T-helper 22 cell (primary cell): ENCODE measurements around the gene OR8G5.
"Not testable (repeated sequence)": the region's sequence is repeated elsewhere in the genome, so short reads cannot be mapped to it uniquely, and the experiment has no call there.

ENCODE experiments used
- DNase-seq: peaks from one replicate; pipeline ENCODE4 v3.0.0-alpha.2; 2020; ENCODE audit warnings: low read depth

Gene OR8G5, protein sequence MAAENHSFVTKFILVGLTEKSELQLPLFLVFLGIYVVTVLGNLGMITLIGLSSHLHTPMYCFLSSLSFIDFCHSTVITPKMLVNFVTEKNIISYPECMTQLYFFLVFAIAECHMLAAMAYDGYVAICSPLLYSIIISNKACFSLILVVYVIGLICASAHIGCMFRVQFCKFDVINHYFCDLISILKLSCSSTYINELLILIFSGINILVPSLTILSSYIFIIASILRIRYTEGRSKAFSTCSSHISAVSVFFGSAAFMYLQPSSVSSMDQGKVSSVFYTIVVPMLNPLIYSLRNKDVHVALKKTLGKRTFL

DNA sequence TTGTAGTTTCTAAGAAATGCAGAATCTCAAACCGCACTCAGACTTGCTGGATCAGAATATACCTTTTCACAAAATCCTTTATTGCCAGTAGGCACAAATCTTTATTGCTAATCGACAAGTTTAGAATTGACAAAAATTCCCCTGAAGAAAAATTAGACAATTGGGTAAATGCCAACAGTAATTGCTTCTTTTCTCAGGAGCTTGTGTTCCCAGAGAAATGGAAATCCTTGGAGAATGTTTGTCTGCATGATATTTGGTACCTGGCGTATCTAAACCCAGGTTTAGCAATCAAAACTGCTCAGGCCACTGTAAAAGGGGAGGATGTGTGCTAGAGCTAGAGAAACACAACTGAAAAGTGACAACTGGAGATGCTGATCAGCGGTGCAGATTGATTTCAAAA is at the start of gene OR8G5:
OR8G5 (plus strand) TSS at position 301 of the 400 bp plus-strand sequence. CDS start 8,556 bp downstream, outside the sequence.
- no peak for DNase-seq

DNA sequence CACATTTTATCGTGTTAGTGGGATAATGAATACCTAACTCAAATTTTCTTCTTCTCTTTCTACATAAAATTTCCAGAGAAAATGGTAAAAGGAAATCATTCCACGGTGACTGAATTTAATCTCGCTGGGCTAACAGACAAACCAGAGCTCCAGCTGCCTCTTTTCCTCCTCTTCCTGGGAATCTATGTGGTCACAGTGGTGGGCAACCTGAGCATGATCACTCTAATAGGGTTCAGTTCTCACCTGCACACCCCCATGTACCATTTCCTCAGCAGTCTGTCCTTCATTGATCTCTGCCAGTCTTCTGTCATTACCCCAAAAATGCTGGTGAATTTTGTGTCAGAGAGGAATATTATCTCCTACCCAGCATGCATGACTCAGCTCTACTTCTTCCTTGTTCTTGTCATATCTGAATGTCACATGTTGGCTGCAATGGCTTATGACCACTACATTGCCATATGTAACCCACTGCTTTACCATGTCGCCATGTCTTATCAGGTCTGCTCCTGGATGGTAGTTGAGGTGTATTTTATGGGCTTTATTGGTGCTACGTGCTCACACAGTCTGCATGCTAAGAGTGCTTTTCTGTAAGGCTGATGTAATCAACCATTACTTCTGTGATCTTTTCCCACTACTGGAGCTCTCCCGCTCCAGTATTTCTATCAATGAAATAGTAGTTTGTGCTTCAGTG is 48.9 kb upstream of the OR8G5 start:
- no peak for DNase-seq

DNA sequence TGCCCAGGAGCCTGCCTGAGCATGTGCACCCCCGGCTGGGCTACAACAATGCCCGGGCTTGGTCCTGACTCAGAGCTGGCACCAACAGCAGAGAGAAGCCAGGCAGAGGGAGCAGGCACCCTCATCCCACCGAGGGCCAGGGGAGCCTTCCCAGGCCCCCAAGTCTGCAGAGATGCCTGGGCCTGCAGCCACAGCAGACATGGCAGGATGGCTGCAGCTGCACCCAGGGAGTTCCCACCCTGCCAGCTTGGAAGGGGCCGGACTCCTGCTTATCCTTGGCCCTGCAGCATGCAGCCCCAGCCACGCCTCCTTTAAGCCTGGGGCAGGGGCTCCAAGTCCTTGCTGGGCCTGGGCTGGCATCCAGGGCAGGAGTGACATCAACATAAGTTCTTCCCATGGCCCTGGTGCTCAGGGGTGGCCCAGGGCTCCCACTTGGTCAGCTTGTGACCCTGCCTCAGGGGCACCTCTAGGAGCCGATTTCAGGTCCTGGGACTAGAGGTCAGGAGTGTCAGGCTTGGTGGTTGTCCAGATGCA is 46.3 kb upstream of the OR8G5 start:
- no peak for DNase-seq

DNA sequence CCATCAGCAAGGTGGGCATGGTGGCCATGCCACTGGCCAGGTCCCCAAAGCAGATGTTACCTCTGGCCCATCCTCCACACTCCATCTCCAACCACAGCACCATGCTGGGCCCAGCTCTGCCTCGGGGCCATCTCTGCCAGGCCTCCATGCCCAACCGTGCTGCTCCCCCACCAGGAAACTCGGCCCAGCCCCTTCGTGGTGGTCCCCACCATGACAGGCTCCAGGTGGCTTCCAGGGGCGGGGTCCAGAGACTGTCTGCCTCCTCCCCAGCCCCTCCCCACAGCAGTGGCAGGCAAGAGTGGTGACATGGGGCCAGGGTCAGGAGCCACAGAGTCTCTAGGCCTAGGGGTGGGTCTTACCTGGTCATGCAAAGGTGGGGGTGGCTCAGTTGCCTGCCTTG is 45.8 kb upstream of the OR8G5 start:
- DNase-seq: no peak

DNA sequence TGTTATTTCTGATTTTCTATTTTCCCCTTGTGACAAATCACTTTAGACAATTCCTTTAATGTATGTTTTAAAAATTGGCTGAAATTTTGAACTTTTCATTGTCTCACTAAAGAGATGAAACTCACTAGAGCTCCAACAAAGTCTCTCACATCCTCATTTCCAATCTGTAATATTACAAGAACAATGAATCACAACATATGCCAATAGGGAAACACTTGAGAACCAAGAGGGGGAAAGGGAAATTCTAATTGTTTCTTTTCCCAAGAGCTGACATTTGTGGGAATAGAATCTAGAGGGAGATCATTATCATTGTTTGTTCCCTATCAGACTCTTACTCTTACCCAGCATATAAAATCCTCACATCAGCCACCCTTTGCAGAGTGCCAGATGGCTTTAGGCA is 44.9 kb upstream of the OR8G5 start:
- no peak for DNase-seq

DNA sequence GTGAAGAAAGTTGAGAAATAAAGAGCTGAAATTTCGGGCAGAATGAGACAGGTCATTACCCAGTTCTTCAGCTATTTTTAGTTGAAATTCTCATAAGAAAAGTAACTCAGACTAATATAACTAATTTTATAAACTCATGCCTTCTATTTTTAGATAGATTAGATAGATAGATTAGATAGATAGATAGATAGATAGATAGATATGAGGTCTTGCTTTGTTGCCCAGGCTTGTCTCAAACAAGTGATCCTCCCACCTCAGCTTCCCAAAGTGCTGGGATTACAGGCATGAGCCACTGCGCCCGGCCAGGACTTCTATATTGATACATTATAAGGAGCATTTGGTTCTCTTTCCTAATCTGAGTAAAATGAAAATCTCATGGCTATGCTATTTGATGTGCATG is 42.1 kb upstream of the OR8G5 start:
- DNase-seq: no peak

DNA sequence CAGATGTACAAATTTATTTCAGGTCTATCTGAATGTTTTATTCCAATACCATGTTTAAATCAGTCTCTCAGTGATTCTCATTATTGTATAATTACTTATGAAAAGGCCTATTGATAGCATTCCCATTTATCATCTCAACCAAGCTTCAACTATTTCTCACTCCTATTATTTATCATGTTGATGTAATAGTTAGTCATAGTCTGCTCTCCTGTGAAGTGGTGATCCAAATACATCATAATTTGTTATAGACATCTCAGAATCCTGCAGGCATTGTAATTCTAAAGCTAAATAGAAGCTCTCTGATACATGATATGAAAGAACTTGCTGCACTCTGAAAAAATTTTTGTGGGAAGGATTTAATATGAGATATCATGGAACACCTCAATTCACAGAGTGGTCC is 37.0 kb upstream of the OR8G5 start:
- no peak for DNase-seq

DNA sequence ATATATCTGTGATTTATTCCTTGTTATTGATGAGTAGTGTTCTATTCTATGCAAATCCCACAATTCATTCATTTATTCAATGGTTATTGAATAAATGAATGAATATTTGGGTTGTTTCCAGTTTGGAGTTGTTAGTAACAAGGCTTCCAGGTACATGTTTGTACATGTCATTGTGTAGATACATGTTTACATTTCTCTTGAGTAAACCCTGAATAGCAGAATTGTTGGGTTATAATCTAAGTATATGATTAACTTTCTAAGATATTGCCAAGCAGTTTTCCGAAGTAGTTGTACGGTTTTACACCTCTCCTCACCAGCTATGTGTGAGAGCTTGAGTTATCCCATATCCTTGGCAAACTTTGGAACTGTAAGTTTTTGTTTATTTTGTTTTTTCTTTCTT is 33.8 kb upstream of the OR8G5 start:
- DNase-seq: no peak

DNA sequence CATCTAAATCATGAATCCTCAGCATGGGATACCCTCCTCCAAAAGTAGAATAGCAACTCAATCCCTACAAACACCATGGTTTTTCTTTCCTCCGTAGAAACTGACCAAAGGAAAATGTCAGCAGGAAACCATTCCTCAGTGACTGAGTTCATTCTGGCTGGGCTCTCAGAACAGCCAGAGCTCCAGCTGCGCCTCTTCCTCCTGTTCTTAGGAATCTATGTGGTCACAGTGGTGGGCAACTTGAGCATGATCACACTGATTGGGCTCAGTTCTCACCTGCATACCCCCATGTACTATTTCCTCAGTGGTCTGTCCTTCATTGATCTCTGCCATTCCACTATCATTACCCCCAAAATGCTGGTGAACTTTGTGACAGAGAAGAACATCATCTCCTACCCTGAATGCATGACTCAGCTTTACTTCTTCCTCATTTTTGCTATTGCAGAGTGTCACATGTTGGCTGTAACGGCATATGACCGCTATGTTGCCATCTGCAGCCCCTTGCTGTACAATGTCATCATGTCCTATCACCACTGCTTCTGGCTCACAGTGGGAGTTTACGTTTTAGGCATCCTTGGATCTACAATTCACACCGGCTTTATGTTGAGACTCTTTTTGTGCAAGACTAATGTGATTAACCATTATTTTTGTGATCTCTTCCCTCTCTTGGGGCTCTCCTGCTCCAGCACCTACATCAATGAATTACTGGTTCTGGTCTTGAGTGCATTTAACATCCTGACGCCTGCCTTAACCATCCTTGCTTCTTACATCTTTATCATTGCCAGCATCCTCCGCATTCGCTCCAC is 31.4 kb upstream of the OR8G5 start:
- DNase-seq: not testable (repeated sequence)

DNA sequence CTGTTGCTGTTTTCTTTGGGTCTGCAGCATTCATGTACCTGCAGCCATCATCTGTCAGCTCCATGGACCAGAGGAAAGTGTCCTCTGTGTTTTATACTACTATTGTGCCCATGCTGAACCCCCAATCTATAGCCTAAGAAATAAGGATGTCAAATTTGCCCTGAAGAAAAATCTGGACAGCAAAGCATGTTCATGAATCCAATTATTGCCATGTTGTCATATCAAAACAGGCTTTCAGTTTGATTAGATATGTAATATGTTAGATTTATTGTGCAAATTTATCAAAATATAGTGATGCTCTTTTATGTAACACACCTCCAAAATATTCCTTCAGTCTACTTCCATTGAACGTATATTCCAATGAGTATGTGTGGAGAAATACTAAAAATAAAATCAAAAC is 30.7 kb upstream of the OR8G5 start:
- no peak for DNase-seq

DNA sequence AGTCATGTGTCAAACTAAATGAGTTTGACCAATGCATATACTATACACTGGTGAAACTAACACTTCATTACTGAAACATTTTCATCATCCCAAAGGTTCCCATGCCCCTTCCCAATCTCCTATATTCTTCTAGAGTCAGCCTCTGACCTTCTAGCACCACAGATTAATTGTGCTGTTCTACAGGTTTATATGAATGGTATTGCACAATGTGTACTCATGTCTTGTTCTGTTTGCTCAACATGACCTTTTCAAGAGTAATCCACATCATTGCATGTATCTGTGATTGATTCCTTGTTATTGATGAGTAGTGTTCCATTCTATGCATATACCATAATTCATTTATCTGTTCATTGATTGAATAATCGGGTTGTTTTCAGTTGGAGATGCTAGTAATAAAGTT is 22.8 kb upstream of the OR8G5 start:
- DNase-seq: no peak

DNA sequence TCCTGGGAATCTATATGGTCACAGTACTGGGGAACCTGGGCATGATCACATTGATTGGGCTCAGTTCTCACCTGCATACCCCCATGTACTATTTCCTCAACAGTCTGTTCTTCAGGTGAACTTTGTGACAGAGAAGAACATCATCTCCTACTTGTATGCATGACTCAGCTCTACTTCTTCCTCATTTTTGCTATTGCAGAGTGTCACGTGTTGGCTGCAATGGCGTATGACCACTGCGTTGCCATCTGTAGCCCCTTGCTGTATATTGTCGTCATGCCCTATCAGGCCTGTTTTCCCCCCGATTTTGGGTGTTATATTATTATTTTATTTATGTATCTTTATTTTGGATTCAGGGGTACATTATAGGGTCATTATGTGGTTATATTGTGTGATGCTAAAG is 17.7 kb upstream of the OR8G5 start:
- DNase-seq: no peak

DNA sequence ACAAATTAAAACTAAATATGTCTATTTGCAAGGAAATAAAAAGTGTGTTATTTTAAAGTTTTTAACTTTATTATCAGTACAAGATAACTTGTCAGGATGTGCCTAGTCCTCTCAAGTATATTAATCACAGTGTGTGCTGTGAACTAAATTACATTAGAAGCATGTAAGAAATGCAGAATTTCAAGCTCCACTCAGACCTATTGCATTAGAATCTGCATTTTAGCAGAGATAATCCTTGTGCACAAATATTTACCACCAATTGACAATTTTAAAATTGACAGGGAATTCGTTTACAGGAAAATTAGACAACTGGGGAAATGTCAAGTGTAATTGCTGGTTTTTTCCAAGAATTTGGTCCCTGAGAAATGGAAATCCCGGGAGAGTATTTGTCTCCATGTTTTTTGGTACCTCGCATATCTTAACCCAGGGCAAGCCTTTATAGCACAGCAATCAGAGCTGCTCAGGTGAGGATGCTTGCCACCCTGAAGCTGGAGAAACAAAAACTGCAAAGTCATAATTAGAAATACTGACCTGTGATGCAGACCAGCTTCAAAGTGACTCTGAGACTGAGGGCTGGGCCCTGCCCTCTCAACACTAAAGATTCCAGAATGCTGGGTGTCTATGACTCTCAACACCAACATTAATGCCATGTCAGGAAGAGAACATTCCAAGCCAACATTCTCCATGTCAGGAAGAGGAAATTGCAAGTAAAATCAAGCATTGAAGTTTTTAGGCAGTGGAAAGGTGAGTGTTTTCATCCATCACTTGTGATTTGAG is 15.4 kb upstream of the OR8G5 start, which contains the start of gene OR8G1:
OR8G1 (plus strand) TSS at position 475 of the 777 bp plus-strand sequence. CDS start 8,581 bp downstream, outside the sequence.
- no peak for DNase-seq

DNA sequence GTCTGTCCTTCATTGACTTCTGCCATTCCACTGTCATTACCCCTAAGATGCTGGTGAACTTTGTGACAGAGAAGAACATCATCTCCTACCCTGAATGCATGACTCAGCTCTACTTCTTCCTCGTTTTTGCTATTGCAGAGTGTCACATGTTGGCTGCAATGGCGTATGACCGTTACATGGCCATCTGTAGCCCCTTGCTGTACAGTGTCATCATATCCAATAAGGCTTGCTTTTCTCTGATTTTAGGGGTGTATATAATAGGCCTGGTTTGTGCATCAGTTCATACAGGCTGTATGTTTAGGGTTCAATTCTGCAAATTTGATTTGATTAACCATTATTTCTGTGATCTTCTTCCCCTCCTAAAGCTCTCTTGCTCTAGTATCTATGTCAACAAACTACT is 6.3 kb upstream of the OR8G5 start:
- not testable (repeated sequence) for DNase-seq

DNA sequence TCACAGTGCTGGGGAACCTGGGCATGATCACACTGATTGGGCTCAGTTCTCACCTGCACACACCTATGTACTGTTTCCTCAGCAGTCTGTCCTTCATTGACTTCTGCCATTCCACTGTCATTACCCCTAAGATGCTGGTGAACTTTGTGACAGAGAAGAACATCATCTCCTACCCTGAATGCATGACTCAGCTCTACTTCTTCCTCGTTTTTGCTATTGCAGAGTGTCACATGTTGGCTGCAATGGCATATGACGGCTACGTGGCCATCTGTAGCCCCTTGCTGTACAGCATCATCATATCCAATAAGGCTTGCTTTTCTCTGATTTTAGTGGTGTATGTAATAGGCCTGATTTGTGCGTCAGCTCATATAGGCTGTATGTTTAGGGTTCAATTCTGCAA is 8.9 kb downstream of the OR8G5 start:
- DNase-seq: not testable (repeated sequence)

DNA sequence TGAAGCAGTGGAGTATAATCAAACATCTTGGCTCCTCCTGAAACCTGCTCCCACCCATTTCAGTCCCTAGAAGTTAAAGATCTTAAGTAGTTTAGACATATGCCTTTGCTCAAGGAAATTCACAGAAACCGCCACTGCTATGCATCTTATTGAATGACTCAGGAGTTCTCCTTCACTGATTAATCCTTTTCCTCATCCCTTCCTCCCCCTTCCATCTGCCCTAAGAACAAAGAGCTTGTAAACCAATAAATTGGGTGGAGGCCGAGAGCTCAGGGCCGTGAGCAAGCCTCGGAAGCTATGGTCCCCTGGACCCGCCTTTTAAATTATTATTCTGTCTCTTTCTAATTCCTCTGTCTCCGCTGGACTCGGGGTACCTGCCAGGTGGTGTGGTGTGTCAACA is 14.7 kb downstream of the OR8G5 start:
- not testable (repeated sequence) for DNase-seq

DNA sequence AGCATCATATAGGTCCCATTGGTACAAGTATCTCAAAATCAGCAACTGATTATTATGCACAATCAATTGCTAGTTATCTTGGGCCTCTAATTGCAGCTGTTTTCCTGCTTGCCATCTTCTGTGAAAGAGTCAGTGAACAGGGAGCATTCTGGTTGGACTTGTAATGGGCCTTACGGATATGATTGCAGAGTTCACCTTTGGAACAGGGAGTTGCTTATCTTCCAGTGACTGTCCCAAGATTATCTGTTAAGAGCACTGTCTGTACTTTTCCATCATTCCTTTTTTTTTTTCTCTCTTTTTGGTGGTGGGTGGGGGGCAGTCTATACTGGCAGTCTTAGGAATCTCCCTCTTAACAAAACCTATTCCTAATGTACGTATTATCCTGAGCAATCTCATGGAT is 17.8 kb downstream of the OR8G5 start:
- DNase-seq: no peak

DNA sequence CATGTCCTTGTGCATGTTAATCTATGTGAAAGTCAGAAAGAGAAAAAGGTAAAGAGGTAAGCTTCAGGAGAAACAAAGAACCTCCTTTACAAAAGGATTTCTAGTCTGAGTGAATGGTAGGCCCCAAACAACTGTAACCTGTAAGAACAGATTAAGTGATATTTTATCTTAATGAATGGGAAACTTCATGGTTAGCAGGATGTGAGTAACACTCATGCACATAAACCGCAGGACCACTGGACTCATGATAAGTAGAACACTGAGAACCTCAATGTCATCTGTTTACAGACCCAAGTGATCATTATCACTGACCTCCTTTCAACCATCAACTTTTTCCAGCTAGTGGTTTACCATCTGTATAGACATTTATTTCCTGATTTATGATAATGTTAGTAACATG is 19.9 kb downstream of the OR8G5 start:
- DNase-seq: no peak

DNA sequence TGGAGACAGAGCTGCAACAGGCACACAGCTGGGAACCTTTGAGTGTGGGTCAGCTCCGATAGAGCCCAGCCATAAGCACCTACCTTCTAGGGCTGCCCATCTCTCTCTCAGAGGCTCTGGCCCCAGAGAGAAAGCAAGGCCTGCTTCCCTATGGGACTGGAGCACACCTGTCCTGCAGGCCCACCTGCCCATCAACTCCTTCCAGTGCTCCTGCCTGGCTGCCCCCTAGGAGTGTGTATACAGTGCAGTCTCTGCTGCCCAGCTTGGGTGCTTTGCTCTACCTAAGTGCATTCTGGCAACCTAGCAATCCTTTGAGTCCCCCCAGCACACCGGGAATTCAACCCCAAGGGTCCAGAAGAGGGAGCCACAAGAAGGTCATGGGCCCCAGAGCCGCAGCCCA is 21.0 kb downstream of the OR8G5 start:
- no peak for DNase-seq

DNA sequence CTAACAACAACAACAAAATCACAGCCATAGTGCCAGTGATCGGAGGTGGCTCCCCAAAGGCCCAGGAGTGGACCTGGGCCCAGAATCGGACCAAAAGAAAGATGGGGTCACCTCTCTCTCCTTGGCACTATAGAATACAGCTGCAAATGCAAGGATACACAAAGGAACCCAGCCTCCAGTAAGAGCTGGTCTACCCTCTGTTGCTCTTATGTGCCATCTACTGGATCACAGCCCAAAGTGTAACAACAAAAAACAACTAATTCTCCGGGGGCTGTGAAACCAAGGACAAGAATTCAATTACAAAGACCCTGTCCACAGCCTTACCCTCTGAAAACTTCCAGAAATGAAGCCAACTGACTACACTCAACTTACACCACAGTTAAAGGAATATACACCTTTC is 21.6 kb downstream of the OR8G5 start:
- DNase-seq: no peak

DNA sequence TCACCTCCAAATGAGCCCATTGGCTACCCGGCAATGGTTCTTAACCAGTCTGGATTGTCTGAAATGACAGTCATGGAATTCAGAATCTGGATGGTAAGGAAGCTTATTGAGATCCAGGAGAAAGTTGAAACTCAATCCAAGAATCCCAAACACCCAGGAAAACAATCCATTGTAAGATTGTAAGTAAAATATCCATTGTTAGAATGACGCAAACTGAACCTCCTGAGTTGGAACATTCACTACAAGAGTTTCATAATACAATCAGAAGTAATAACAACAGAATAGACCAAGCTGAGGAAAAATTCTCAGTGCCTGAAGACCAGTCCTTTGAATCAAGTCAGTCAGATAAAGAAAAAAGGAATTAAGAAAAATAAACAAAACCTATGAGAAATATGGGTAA is 22.1 kb downstream of the OR8G5 start:
- no peak for DNase-seq
